Measurements from ENCODE around the gene PAIP2. TPM values are rescaled to one million over a fixed set of nuclear protein-coding genes. Genes with fewer than 3 reads are reported as not detected.

The PAIP2 gene
- total RNA-seq, 1 donor: 70.9 TPM

- no peak for TF ChIP-seq CTCF (IDR thresholded peaks at IDR 0.05; ENCODE audit: insufficient read depth, low read length)
- no peak overlapping the region for H3K4me3 ChIP-seq (ENCODE audit: low read depth, low read length)
- no peak for DNase-seq (ENCODE audit: low read depth)
Measured at GRCh38 chr5:139396691-139397090, 55.0 kb downstream of the PAIP2 start.

DNA sequence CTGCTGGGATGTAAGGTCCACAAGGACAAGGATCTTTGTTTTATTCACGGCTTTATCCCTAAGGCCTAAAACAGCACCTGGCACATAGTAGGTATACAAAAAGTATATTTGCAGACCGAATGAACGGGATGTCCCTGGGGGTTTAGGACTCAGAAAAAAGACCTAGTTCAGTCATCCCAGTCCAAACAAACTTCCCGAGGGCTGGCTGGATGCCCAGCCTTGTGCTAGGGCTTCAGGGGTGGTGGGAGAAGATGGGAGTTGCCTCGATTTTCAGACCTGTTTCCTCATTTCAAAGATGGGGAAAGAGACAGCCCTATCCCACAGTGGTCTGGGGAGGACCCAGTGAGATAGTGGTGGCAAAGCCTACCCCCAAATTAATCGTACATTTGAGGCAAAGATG is 56.3 kb downstream of the PAIP2 start:
- no peak overlapping the region for H3K4me3 ChIP-seq (ENCODE audit: low read depth, low read length)
- DNase-seq (ENCODE audit: low read depth): no peak
- no peak for TF ChIP-seq CTCF (IDR thresholded peaks at IDR 0.05; ENCODE audit: insufficient read depth, low read length)

DNA sequence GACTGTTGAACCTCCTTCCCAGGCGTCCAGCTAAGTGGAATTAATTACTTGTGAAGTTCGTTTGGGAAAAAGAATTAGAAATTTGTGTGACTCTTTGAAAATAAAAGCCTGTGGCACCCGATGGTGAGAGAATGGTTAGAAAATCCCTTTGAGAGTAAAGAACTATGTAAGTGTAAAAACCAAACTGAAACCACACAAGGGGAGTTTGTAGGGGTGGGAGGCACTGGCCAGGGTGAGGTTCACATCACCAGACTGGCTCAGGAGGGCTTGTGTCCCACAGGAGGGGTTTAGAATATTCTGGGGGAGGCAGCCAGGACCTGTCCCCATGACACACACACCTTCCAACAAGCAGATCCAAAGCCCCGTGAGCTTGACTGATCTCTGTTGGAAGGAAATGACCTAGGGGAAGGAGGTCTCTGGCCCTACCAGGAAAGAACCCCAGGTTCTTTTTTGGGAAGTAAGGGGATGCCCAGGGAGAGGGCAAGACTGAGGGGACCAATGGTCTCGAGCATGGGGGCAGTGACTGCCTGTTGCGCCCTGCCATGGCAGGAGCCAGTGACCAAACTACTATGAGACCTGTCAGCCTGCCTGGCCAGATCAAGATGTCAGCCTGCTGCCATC is 58.0 kb downstream of the PAIP2 start:
- no peak for TF ChIP-seq CTCF (IDR thresholded peaks at IDR 0.05; ENCODE audit: insufficient read depth, low read length)
- H3K4me3 ChIP-seq (ENCODE audit: low read depth, low read length): no peak overlapping the region
- DNase-seq (ENCODE audit: low read depth): no peak

DNA sequence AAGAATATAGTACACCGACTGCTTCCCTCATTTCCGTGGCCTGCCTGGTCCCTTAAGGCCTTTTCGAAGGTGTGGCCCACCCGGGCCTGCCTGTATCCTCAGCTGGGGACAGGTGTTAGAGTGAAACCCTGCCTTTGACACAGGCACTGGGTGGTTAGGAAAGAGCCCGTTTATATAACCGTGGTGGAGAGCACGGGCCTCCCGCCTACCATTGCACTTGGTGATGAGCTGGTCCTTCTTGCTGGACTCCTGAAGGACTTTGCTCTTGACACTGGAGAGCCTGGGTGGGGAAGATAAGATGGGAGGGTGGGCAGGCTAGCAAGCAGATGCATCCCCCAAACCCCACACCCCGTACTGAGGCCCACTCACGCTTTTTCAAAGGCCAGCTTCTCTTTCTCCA is 59.9 kb downstream of the PAIP2 start:
- no peak for TF ChIP-seq CTCF (IDR thresholded peaks at IDR 0.05; ENCODE audit: insufficient read depth, low read length)
- DNase-seq (ENCODE audit: low read depth): no peak
- no peak overlapping the region for H3K4me3 ChIP-seq (ENCODE audit: low read depth, low read length)

DNA sequence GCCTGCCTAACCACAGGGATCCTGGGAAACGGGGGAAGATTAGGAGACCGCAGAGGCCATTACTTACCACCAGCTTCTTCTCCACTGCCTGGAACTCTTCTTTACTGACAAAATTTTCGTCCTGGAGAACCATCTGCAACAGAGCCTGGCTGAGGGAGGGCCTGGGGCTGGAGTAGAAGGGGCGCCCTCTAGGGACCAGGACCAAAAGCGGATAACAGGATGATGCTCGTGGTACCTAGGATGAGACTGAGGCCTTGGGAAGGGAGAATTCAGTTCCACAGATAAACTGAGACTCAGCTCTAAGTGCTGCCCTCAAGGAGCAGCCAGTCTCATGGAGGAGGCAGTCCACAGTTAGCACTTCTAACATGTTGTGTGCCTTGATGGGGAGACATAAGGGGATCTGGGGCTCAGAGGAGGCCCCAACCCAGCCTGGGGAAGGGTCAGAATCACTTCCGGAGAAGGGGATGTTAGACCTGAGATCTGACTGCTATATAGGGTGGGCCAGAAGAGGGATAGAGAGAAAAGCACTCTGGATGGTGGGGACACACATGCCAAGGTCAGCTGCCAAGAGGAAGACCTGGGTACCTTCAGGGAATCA is 61.0 kb downstream of the PAIP2 start:
- no peak overlapping the region for H3K4me3 ChIP-seq (ENCODE audit: low read depth, low read length)
- peak; percentile 24 for TF ChIP-seq CTCF (IDR thresholded peaks at IDR 0.05; ENCODE audit: insufficient read depth, low read length)
- no peak for DNase-seq (ENCODE audit: low read depth)

- no peak for DNase-seq (ENCODE audit: low read depth)
- H3K4me3 ChIP-seq (ENCODE audit: low read depth, low read length): peak overlapping the region; percentile 79
- TF ChIP-seq CTCF (IDR thresholded peaks at IDR 0.05; ENCODE audit: insufficient read depth, low read length): no peak
Measured at GRCh38 chr5:139403418-139403786, 61.7 kb downstream of the PAIP2 start.

All from fibroblast of the aortic adventitia (primary cell).